Muscle of arm (tissue), 14 donors: ENCODE data around the gene FSD1L. TPM values are rescaled to one million over a fixed set of nuclear protein-coding genes. Genes with fewer than 3 reads are reported as not detected.

ENCODE experiments used
- DNase-seq: peaks from one replicate; pipeline ENCODE4 v3.0.0-alpha.2; 2013
- long read RNA-seq, 11 donors: transcript quantifications; one replicate each; lab custom pipeline, GENCODE V29; 2026
- polyA plus RNA-seq, 12 donors: library from polyadenylated mRNA; unstranded; fragments of 120-200 nt; gene quantifications; one replicate each; pipeline ENCODE4 v1.2.1, GENCODE V29; 2013; ENCODE audit not compliant: insufficient read length in 12 of 12

Gene FSD1L
- polyA plus RNA-seq = 10 to 100 TPM in 10 of 12 donors, 1 to 10 TPM in 1, not detected in 1; 7.8 to 24.3 (median 17.2) TPM
- long read RNA-seq, donor 1, partial matches to known transcripts = 0 of 1 reads
- long read RNA-seq, donor 1, other reads (novel, unspliced or antisense) = 0 of 1 reads
- long read RNA-seq, donor 2, partial matches to known transcripts = 0 of 2 reads
- long read RNA-seq, donor 2, other reads (novel, unspliced or antisense) = 0 of 2 reads
- long read RNA-seq, donor 3, partial matches to known transcripts = 0 of 1 reads
- long read RNA-seq, donor 3, other reads (novel, unspliced or antisense) = 0 of 1 reads
- long read RNA-seq, donor 4 = 0 reads
- long read RNA-seq, donor 5 = 0 reads
- long read RNA-seq, donor 6, partial matches to known transcripts = 0 of 1 reads
- long read RNA-seq, donor 6, other reads (novel, unspliced or antisense) = 0 of 1 reads
- long read RNA-seq, donor 7 = 0 reads
- long read RNA-seq, donor 8 = 0 reads
- long read RNA-seq, donor 9, partial matches to known transcripts = 0 of 1 reads
- long read RNA-seq, donor 9, other reads (novel, unspliced or antisense) = 0 of 1 reads
- long read RNA-seq, donor 10 = 0 reads
- long read RNA-seq, donor 11 = 0 reads

- DNase-seq = peak; percentile 89
Observed at GRCh38 chr9:105447814-105448812, at the start of gene FSD1L. TSS of gene FSD1L (plus strand) at chr9:105448034. CDS start at chr9:105448221, 187 bp downstream.

GRCh38 chr9:105399117-105399516 lies 48.7 kb upstream of the FSD1L start:
- DNase-seq = no peak

- DNase-seq = peak; percentile 21
Observed at GRCh38 chr9:105401651-105402050, 46.2 kb upstream of the FSD1L start.

GRCh38 chr9:105403552-105404248 lies 44.1 kb upstream of the FSD1L start:
- no peak for DNase-seq

GRCh38 chr9:105405514-105406131 lies 42.2 kb upstream of the FSD1L start:
- no peak for DNase-seq

- no peak for DNase-seq
Observed at GRCh38 chr9:105406369-105406768, 41.5 kb upstream of the FSD1L start.

GRCh38 chr9:105413525-105413924 lies 34.3 kb upstream of the FSD1L start:
- peak; percentile 22 for DNase-seq

- peak; percentile 67 for DNase-seq
Observed at GRCh38 chr9:105414947-105415661, 32.7 kb upstream of the FSD1L start.

GRCh38 chr9:105415662-105415980 lies 32.2 kb upstream of the FSD1L start:
- DNase-seq = no peak

GRCh38 chr9:105416840-105417239 lies 31.0 kb upstream of the FSD1L start:
- no peak for DNase-seq

- DNase-seq = no peak
Observed at GRCh38 chr9:105418588-105419500, 29.0 kb upstream of the FSD1L start.

GRCh38 chr9:105419816-105420597 lies 27.8 kb upstream of the FSD1L start:
- no peak for DNase-seq

- no peak for DNase-seq
Observed at GRCh38 chr9:105421154-105421553, 26.7 kb upstream of the FSD1L start.

GRCh38 chr9:105421864-105422263 lies 26.0 kb upstream of the FSD1L start:
- no peak for DNase-seq

- no peak for DNase-seq
Observed at GRCh38 chr9:105425816-105426433, 21.9 kb upstream of the FSD1L start.

GRCh38 chr9:105426657-105427056 lies 21.2 kb upstream of the FSD1L start:
- DNase-seq = no peak

- DNase-seq = no peak
Observed at GRCh38 chr9:105431424-105432246, 16.2 kb upstream of the FSD1L start.
